ENCODE results near the gene ELMO1. TPM values are rescaled to one million over a fixed set of nuclear protein-coding genes. Genes with fewer than 3 reads are reported as not detected.

Gene ELMO1
- total and polyA plus RNA-seq, 4 donors = 10.1 to 183 (median 34.4) TPM

DNA sequence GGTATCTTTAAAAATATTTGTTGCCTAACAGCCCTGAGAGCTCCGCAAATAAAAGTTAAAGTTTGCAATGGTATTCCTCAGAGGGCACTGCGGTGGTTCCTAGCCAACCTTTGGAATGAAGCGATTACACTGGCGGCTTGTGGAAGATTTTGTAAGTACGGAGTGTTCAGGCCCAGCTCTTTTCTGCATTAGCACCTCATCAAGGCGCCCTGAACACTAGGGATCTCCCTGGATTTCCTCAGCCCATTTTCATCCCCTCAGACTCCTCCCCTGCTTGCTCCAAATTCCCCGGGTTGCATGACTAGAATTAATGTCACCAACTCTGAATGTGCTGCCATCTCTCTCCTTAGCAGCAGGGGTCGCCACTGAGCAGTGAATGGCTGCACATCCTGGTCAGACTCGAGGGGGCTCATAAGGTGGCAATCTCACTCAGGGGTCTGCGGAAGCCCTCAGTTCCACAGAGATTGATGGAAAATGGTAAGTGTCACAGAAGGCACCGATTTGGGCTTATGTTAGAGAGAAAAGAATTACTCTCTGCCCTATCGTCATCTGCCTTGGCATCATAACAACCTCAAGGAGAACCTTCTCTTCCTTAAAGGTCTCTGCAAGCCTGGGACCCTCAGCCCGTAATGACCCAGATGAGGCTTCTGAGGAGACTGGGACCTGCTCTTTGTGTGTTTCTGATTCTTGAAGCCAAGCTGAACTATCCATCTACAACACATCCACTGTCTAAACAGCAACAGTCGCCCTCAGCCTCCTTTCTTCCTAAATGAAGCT is 461.5 kb downstream of the ELMO1 start:
- H3K9ac ChIP-seq (ENCODE audit: insufficient read depth in 1 of 2, low read length in 2 of 2) = no peak overlapping the region
- H3K36me3 ChIP-seq (ENCODE audit: control insufficient read depth in 4 of 4, insufficient read depth in 4 of 4, low read length in 4 of 4) = no peaks in the 10 kb centered on the region
- no peak overlapping the region for H3K4me3 ChIP-seq
- H3K27me3 ChIP-seq (ENCODE audit: control insufficient read depth in 3 of 3, insufficient read depth in 3 of 3, low read length in 2 of 3) = no peaks in the 10 kb centered on the region
- DNase-seq = peak; percentile 62 to 67 (median 66)
- peaks cover 0 to 16% (median 2%) of the 10 kb centered on the region in 5 donors for H3K4me1 ChIP-seq (ENCODE audit: control insufficient read depth in 5 of 5, insufficient read depth in 5 of 5, low read length in 5 of 5)
- WGBS, 2 donors = 65 to 67% methylated on average over 14 of the region's 14 CpGs
- TF ChIP-seq, protein P1, sequence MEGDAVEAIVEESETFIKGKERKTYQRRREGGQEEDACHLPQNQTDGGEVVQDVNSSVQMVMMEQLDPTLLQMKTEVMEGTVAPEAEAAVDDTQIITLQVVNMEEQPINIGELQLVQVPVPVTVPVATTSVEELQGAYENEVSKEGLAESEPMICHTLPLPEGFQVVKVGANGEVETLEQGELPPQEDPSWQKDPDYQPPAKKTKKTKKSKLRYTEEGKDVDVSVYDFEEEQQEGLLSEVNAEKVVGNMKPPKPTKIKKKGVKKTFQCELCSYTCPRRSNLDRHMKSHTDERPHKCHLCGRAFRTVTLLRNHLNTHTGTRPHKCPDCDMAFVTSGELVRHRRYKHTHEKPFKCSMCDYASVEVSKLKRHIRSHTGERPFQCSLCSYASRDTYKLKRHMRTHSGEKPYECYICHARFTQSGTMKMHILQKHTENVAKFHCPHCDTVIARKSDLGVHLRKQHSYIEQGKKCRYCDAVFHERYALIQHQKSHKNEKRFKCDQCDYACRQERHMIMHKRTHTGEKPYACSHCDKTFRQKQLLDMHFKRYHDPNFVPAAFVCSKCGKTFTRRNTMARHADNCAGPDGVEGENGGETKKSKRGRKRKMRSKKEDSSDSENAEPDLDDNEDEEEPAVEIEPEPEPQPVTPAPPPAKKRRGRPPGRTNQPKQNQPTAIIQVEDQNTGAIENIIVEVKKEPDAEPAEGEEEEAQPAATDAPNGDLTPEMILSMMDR (IDR thresholded peaks at IDR 0.05; ENCODE audit: control extremely low read depth, extremely low read depth) = peak; percentile 74
- ATAC-seq (ENCODE audit: insufficient read depth, low FRiP score) = peak; percentile 70
- no peaks in the 10 kb centered on the region for H3K9me3 ChIP-seq (ENCODE audit: control insufficient read depth in 4 of 4, insufficient read depth in 3 of 4, low read length in 3 of 4)
- no peak overlapping the region for H3K27ac ChIP-seq (ENCODE audit: low read depth in 1 of 2, low read length in 1 of 2)

DNA sequence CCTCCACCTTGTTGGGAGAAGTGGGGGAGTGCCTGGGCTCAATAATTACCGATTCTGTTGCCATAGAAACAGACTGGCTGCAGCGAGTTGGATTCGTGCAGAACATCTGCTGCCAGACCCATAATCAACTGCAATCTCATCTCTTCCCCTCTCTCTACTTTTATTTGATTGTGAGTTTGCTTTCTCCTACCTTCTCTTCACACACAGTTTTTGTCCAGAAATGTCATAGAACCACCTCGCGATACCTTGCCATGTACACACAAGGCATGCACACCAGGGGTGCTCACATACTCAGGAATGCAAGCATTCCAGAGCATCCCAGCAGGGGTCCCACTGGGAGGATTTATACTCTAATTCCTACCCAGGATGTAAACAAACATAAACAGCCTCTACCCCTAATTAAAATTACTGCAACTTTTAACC is 462.1 kb downstream of the ELMO1 start:
- Histone ChIP-seq H3K9ac (ENCODE audit: insufficient read depth in 1 of 2, low read length in 2 of 2) (no peak overlapping the region), H3K4me3 (no peak overlapping the region), H3K4me1 (ENCODE audit: control insufficient read depth in 5 of 5, insufficient read depth in 5 of 5, low read length in 5 of 5) (peaks cover 0 to 16% (median 2%) of the 10 kb centered on the region in 5 donors), H3K27me3 (ENCODE audit: control insufficient read depth in 3 of 3, insufficient read depth in 3 of 3, low read length in 2 of 3) (no peaks in the 10 kb centered on the region), H3K9me3 (ENCODE audit: control insufficient read depth in 4 of 4, insufficient read depth in 3 of 4, low read length in 3 of 4) (no peaks in the 10 kb centered on the region), H3K36me3 (ENCODE audit: control insufficient read depth in 4 of 4, insufficient read depth in 4 of 4, low read length in 4 of 4) (no peaks in the 10 kb centered on the region), H3K27ac (ENCODE audit: low read depth in 1 of 2, low read length in 1 of 2) (no peak overlapping the region)
- WGBS, 2 donors = 61 to 89% methylated on average over 5 of the region's 5 CpGs
- DNase-seq (no peak), ATAC-seq (ENCODE audit: insufficient read depth, low FRiP score) (no peak)
- TF ChIP-seq, protein P1 (IDR thresholded peaks at IDR 0.05; ENCODE audit: control extremely low read depth, extremely low read depth) = no peak

DNA sequence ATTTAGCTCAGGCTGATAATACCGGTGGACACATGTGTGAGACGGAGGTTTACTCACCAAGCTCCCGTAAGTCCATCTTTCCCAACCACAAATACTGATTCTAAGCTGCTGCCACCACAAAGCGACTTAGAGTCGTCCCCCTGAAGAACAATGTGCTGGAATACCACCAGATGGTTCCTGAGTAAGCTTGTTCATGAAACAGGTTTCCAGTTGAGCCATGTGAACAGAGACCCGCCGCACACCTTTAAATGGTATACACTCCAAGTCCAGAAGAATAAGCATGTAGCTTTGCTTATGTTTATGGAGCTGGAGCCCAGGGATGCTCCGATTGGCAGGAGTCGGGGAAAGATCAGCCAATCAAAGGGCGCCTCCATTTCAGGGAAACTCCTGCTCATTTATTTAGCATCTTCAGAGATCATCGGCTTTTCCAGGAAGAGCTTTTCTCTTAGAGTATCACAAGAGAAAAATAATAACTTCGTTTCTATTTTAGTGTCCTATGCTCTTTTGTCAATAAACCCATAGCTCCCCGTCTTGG is 462.7 kb downstream of the ELMO1 start:
- DNase-seq = no peak
- 88 to 93% methylated on average over 13 of the region's 13 CpGs for WGBS, 2 donors
- H3K4me3 ChIP-seq = no peak overlapping the region

More for the DNA sequence above, 462.7 kb downstream of the ELMO1 start:
- TF ChIP-seq, protein P1 (IDR thresholded peaks at IDR 0.05; ENCODE audit: control extremely low read depth, extremely low read depth) = no peak
- no peaks in the 10 kb centered on the region for H3K27me3 ChIP-seq (ENCODE audit: control insufficient read depth in 3 of 3, insufficient read depth in 3 of 3, low read length in 2 of 3)
- no peaks in the 10 kb centered on the region for H3K36me3 ChIP-seq (ENCODE audit: control insufficient read depth in 4 of 4, insufficient read depth in 4 of 4, low read length in 4 of 4)
- no peak overlapping the region for H3K9ac ChIP-seq (ENCODE audit: insufficient read depth in 1 of 2, low read length in 2 of 2)
- H3K9me3 ChIP-seq (ENCODE audit: control insufficient read depth in 4 of 4, insufficient read depth in 3 of 4, low read length in 3 of 4) = no peaks in the 10 kb centered on the region
- H3K27ac ChIP-seq (ENCODE audit: low read depth in 1 of 2, low read length in 1 of 2) = no peak overlapping the region
- peaks cover 0 to 16% (median 2%) of the 10 kb centered on the region in 5 donors for H3K4me1 ChIP-seq (ENCODE audit: control insufficient read depth in 5 of 5, insufficient read depth in 5 of 5, low read length in 5 of 5)
- ATAC-seq (ENCODE audit: insufficient read depth, low FRiP score) = no peak

Measured in lung (tissue), 12 donors.